SJSA1 (cell line): ENCODE results near the gene HS1BP3. TPM values are rescaled to one million over a fixed set of nuclear protein-coding genes. Genes with fewer than 3 reads are reported as not detected.
A peak's percentile ranks its signal among the peaks of the same experiment; 100 is the strongest.

Experiments
- DNase-seq, 2 experiments: peaks; one replicate each; pipeline ENCODE4 v3.0.0-alpha.2; 2015 to 2020; ENCODE audit warnings: low spot score in 2 of 2, low read depth in 1 of 2
- H3K27ac ChIP-seq: fragments of 250-450 bp; sonication (Bioruptor Pico); 2 replicates; pipeline ENCODE4 v1.5.1; 2020; ENCODE audit warnings: mild to moderate bottlenecking, moderate library complexity
- H3K27me3 ChIP-seq: fragments of 250-450 bp; sonication (Bioruptor Pico); replicated peaks from 2 replicates; pipeline ENCODE4 v1.5.1; 2020; ENCODE audit warnings: mild to moderate bottlenecking, moderate library complexity
- H3K36me3 ChIP-seq: fragments of 250-450 bp; sonication (Bioruptor Pico); 2 replicates; pipeline ENCODE4 v1.5.1; 2020; ENCODE audit warnings: mild to moderate bottlenecking
- H3K4me1 ChIP-seq: fragments of 250-450 bp; sonication (Bioruptor Pico); replicated peaks from 2 replicates; pipeline ENCODE4 v1.6.1; 2021; ENCODE audit warnings: mild to moderate bottlenecking
- H3K4me3 ChIP-seq: fragments of 250-450 bp; sonication (Bioruptor Pico); 2 replicates; pipeline ENCODE4 v1.5.1; 2020; ENCODE audit warnings: mild to moderate bottlenecking
- H3K9me3 ChIP-seq: fragments of 250-450 bp; sonication (Bioruptor Pico); replicated peaks from 2 replicates; pipeline ENCODE4 v1.5.1; 2020; ENCODE audit warnings: mild to moderate bottlenecking
- total RNA-seq: library from RNA; depleted of rRNA; stranded (reverse); fragments of >200 nt; shearing (Covaris generic); gene quantifications from 2 replicates; pipeline ENCODE4 v1.2.3, GENCODE V29; 2014

HS1BP3 gene
- total RNA-seq, 1 experiment from 2014 or later = 17.2 TPM

- H3K27ac ChIP-seq = no peak overlapping the region
Measured at GRCh38 chr2:20641123-20641985, 9.5 kb downstream of the HS1BP3 start.

GRCh38 chr2:20640411-20641122 lies 10.3 kb downstream of the HS1BP3 start:
- Histone ChIP-seq H3K27ac (no peak overlapping the region), H3K4me3 (no peak overlapping the region), H3K36me3 (peaks cover 28% of the 10 kb centered on the region), H3K9me3 (no peaks in the 10 kb centered on the region), H3K27me3 (no peaks in the 10 kb centered on the region), H3K4me1 (peaks cover 6% of the 10 kb centered on the region)
- no peak for DNase-seq

More at GRCh38 chr2:20641123-20641985, 9.5 kb downstream of the HS1BP3 start:
- no peaks in the 10 kb centered on the region for H3K9me3 ChIP-seq
- no peaks in the 10 kb centered on the region; the same call in 1 of the 2 replicates for H3K4me1 ChIP-seq
- no peak overlapping the region for H3K4me3 ChIP-seq
- H3K27me3 ChIP-seq = no peaks in the 10 kb centered on the region
- H3K36me3 ChIP-seq = peaks cover 24% of the 10 kb centered on the region
- no peak for DNase-seq

GRCh38 chr2:20638646-20639430 lies 12.1 kb downstream of the HS1BP3 start:
- H3K4me1 ChIP-seq = peaks cover 22% of the 10 kb centered on the region
- DNase-seq = no peak
- peaks cover 19% of the 10 kb centered on the region; the same call in 1 of the 2 replicates for H3K36me3 ChIP-seq
- H3K4me3 ChIP-seq = no peak overlapping the region
- H3K27ac ChIP-seq = no peak overlapping the region
- H3K27me3 ChIP-seq = no peaks in the 10 kb centered on the region
- no peaks in the 10 kb centered on the region for H3K9me3 ChIP-seq

- no peak for DNase-seq
- Histone ChIP-seq H3K4me1 (peaks cover 25% of the 10 kb centered on the region), H3K9me3 (no peaks in the 10 kb centered on the region), H3K27me3 (no peaks in the 10 kb centered on the region), H3K27ac (no peak overlapping the region), H3K36me3 (peaks cover 19% of the 10 kb centered on the region; the same call in 1 of the 2 replicates), H3K4me3 (no peak overlapping the region)
Measured at GRCh38 chr2:20638014-20638413, 12.9 kb downstream of the HS1BP3 start.

- peaks cover 25% of the 10 kb centered on the region for H3K4me1 ChIP-seq
- H3K27ac ChIP-seq = no peak overlapping the region
- peaks cover 18% of the 10 kb centered on the region; the same call in 1 of the 2 replicates for H3K36me3 ChIP-seq
- H3K27me3 ChIP-seq = no peaks in the 10 kb centered on the region
- DNase-seq = no peak
- H3K9me3 ChIP-seq = no peaks in the 10 kb centered on the region
- no peak overlapping the region for H3K4me3 ChIP-seq
Measured at GRCh38 chr2:20637147-20637546, 13.8 kb downstream of the HS1BP3 start.

- Histone ChIP-seq H3K4me1 (peaks cover 25% of the 10 kb centered on the region), H3K27me3 (no peaks in the 10 kb centered on the region), H3K36me3 (peaks cover 13% of the 10 kb centered on the region; the same call in 1 of the 2 replicates), H3K4me3 (no peak overlapping the region), H3K9me3 (no peaks in the 10 kb centered on the region), H3K27ac (no peak overlapping the region)
- DNase-seq = peak; percentile 83 to 86
Measured at GRCh38 chr2:20635675-20636584, 15.0 kb downstream of the HS1BP3 start.

GRCh38 chr2:20635113-20635510 lies 15.8 kb downstream of the HS1BP3 start:
- H3K9me3 ChIP-seq = no peaks in the 10 kb centered on the region
- peaks cover 31% of the 10 kb centered on the region for H3K4me1 ChIP-seq
- no peaks in the 10 kb centered on the region for H3K27me3 ChIP-seq
- peaks cover 6% of the 10 kb centered on the region; the same call in 1 of the 2 replicates for H3K36me3 ChIP-seq
- H3K27ac ChIP-seq = no peak overlapping the region
- no peak for DNase-seq
- no peak overlapping the region for H3K4me3 ChIP-seq

- Histone ChIP-seq H3K36me3 (peaks cover 5% of the 10 kb centered on the region; the same call in 1 of the 2 replicates), H3K4me3 (no peak overlapping the region), H3K27ac (no peak overlapping the region), H3K27me3 (no peaks in the 10 kb centered on the region), H3K9me3 (no peaks in the 10 kb centered on the region), H3K4me1 (peaks cover 36% of the 10 kb centered on the region)
- DNase-seq = peak in 1 of 2 experiments; percentile 33
Measured at GRCh38 chr2:20634507-20635112, 16.3 kb downstream of the HS1BP3 start.

GRCh38 chr2:20633794-20634506 lies 16.9 kb downstream of the HS1BP3 start:
- Histone ChIP-seq H3K27ac (no peak overlapping the region), H3K27me3 (no peaks in the 10 kb centered on the region), H3K4me1 (peaks cover 43% of the 10 kb centered on the region), H3K9me3 (no peaks in the 10 kb centered on the region), H3K4me3 (no peak overlapping the region), H3K36me3 (0 out of 2 replicates have a peak, but pooled peaks cover 5% of the 10 kb centered on the region)
- no peak for DNase-seq

GRCh38 chr2:20633001-20633400 lies 17.9 kb downstream of the HS1BP3 start:
- Histone ChIP-seq H3K27me3 (no peaks in the 10 kb centered on the region), H3K4me3 (no peak overlapping the region), H3K27ac (no peak overlapping the region)

GRCh38 chr2:20632446-20632990 lies 18.4 kb downstream of the HS1BP3 start:
- Histone ChIP-seq H3K27me3 (no peaks in the 10 kb centered on the region), H3K4me1 (peaks cover 46% of the 10 kb centered on the region), H3K4me3 (no peak overlapping the region), H3K9me3 (no peaks in the 10 kb centered on the region), H3K27ac (no peak overlapping the region), H3K36me3 (0 out of 2 replicates have a peak, but pooled peaks cover 5% of the 10 kb centered on the region)
- DNase-seq = no peak

More at GRCh38 chr2:20633001-20633400, 17.9 kb downstream of the HS1BP3 start:
- DNase-seq = no peak
- no peaks in the 10 kb centered on the region for H3K9me3 ChIP-seq
- 0 out of 2 replicates have a peak, but pooled peaks cover 5% of the 10 kb centered on the region for H3K36me3 ChIP-seq
- H3K4me1 ChIP-seq = peaks cover 46% of the 10 kb centered on the region
